Esophagus squamous epithelium (tissue), 4 donors: ENCODE data around the gene DUS2.

Experiments used
- CTCF ChIP-seq, 6 experiments: fragments of 450-650 bp in 4 of 6; fragments of 200-600 bp in 2 of 6; sonication (generic) in 2 of 6; IDR thresholded peaks; one replicate each; pipeline ENCODE4 v1.5.1; 2016 to 2019; ENCODE audit warnings: antibody characterized with exemption in 6 of 6, mild to moderate bottlenecking in 4 of 6, moderate library complexity in 4 of 6
- POLR2A ChIP-seq, 4 donors: fragments of 450-650 bp; IDR thresholded peaks; one replicate each; pipeline ENCODE4 v1.6.1; 2017; ENCODE audit warnings: antibody characterized with exemption in 4 of 4, mild to moderate bottlenecking in 4 of 4, moderate library complexity in 3 of 4

GRCh38 chr16:68070249-68070730 is 47.2 kb downstream of the DUS2 start:
- no peak for TF ChIP-seq POLR2A (IDR thresholded peaks at IDR 0.05)
- no peak for TF ChIP-seq CTCF (IDR thresholded peaks at IDR 0.05)
